HCT116 (cell line): ENCODE data around the gene DPH6. TPM values are rescaled to one million over a fixed set of nuclear protein-coding genes. Genes with fewer than 3 reads are reported as not detected.
A peak's percentile ranks its signal among the peaks of the same experiment; 100 is the strongest.

Experiments
- ATAC-seq: fragments of 200-7000 bp; cut with Tn5 transposase; 2 replicates; pipeline ENCODE4 v1.9.1; 2020; ENCODE audit warnings: mild to moderate bottlenecking, moderate library complexity
- BruUV-seq: library from RNA; stranded (reverse); fragments of 400-500 nt; replicated peaks from 2 replicates; lab custom pipeline; 2021; lab: Mats Ljungman, UMichigan
- CTCF ChIA-PET: fragments of 300-600 bp; sonication (Branson Sonifier 250); formaldehyde crosslinking; loops from one replicate; lab custom pipeline; 2021; ENCODE audit warnings: antibody characterized with exemption; lab: Charles Lee
- POLR2A ChIA-PET: fragments of 300-600, 350-600 bp; sonication (Branson Sonifier 250); formaldehyde crosslinking; loops from one replicate; lab custom pipeline; 2021; ENCODE audit warnings: antibody characterized with exemption; lab: Charles Lee
- RAD21 ChIA-PET, 2 experiments: fragments of 300-600 bp; sonication (Branson Sonifier 250); formaldehyde crosslinking; loops; one replicate each; lab custom pipeline; 2023; ENCODE audit warnings: low total read pairs in 2 of 2; ENCODE audit not compliant: uncharacterized antibody in 2 of 2, unreplicated experiment in 2 of 2, low non-redundant PET in 1 of 2; lab: Charles Lee
- DNase-seq: peaks from one replicate; pipeline ENCODE4 v3.0.0-alpha.2; 2010; ENCODE audit warnings: low read depth, low spot score
- H2AFZ ChIP-seq: fragments of 200-600 bp; shearing (Covaris generic), sonication (generic); 2 replicates; pipeline ENCODE4 v1.6.1; 2017; ENCODE audit warnings: low read depth, mixed run types, mixed read lengths, antibody characterized with exemption, low read length; ENCODE audit not compliant: poor library complexity, severe bottlenecking
- H3K27ac ChIP-seq: 2 replicates; pipeline ENCODE4 v1.5.1; 2012; ENCODE audit warnings: low read depth, low read length
- H3K27me3 ChIP-seq: fragments of 200-600 bp; sonication (generic); 2 replicates; pipeline ENCODE4 v1.6.1; 2016; ENCODE audit warnings: mixed run types, low read length, mixed read lengths; ENCODE audit not compliant: insufficient read depth
- H3K36me3 ChIP-seq, 2 experiments: fragments of 200-500 bp in 1 of 2; fragments of 200-600 bp in 1 of 2; sonication (Bioruptor generic) in 1 of 2; sonication (generic) in 1 of 2; 2 replicates each; pipeline versions ENCODE4 v1.5.1 to v1.6.1; 2014 to 2016; ENCODE audit warnings: low read length in 2 of 2, inconsistent platforms in 1 of 2, mixed read lengths in 1 of 2, mixed run types in 1 of 2; ENCODE audit not compliant: insufficient read depth in 2 of 2, control insufficient read depth in 1 of 2
- H3K4me1 ChIP-seq, 2 experiments: fragments of 200-600 bp in 1 of 2; sonication (generic) in 1 of 2; 2 replicates each; pipeline versions ENCODE4 v1.5.1 to v1.6.1; 2012 to 2017; ENCODE audit warnings: low read length in 2 of 2, inconsistent platforms in 1 of 2, mild to moderate bottlenecking in 1 of 2, mixed read lengths in 1 of 2, mixed run types in 1 of 2, moderate library complexity in 1 of 2; ENCODE audit not compliant: insufficient read depth in 2 of 2, control insufficient read depth in 1 of 2
- H3K4me2 ChIP-seq: fragments of 200-600 bp; sonication (generic); 2 replicates; pipeline ENCODE4 v1.6.1; 2017; ENCODE audit warnings: mixed run types, low read length, mixed read lengths
- H3K4me3 ChIP-seq, 2 experiments: fragments of 200-600 bp in 1 of 2; sonication (generic) in 1 of 2; replicated peaks in 1 of 2; 2 replicates each; pipeline ENCODE4 v1.5.1; 2011 to 2016; ENCODE audit warnings: low read length in 2 of 2, control low read depth in 1 of 2, low read depth in 1 of 2, mild to moderate bottlenecking in 1 of 2, mixed read lengths in 1 of 2, mixed run types in 1 of 2
- H3K79me2 ChIP-seq: fragments of 200-600 bp; sonication (generic); 2 replicates; pipeline ENCODE4 v1.6.1; 2017; ENCODE audit warnings: mild to moderate bottlenecking, mixed run types, low read length, moderate library complexity, mixed read lengths; ENCODE audit not compliant: insufficient read depth
- H3K9ac ChIP-seq: fragments of 200-600 bp; sonication (generic); 2 replicates; pipeline ENCODE4 v1.6.1; 2016; ENCODE audit warnings: low read length, mixed read lengths
- H3K9me2 ChIP-seq: fragments of 200-600 bp; sonication (generic), shearing (Covaris generic); 2 replicates; pipeline ENCODE4 v1.6.1; 2017; ENCODE audit warnings: mixed run types, mild to moderate bottlenecking, moderate library complexity; ENCODE audit not compliant: insufficient read depth
- H3K9me3 ChIP-seq, 2 experiments: fragments of 200-500 bp in 1 of 2; fragments of 200-600 bp in 1 of 2; sonication (Bioruptor generic) in 1 of 2; sonication (generic) in 1 of 2; 2 replicates each; pipeline ENCODE4 v1.6.1; 2014 to 2017; ENCODE audit warnings: low read length in 2 of 2, mixed read lengths in 2 of 2, inconsistent platforms in 1 of 2, low read depth in 1 of 2, mild to moderate bottlenecking in 1 of 2, mixed run types in 1 of 2, moderate library complexity in 1 of 2; ENCODE audit not compliant: control insufficient read depth in 1 of 2, insufficient read depth in 1 of 2
- H4K20me1 ChIP-seq: fragments of 200-600 bp; sonication (generic), shearing (Covaris generic); 2 replicates; pipeline ENCODE4 v1.6.1; 2017; ENCODE audit warnings: mixed run types, mild to moderate bottlenecking, moderate library complexity; ENCODE audit not compliant: insufficient read depth
- CBX3 ChIP-seq: IDR thresholded peaks from 2 replicates; pipeline ENCODE4 v1.6.1; 2012; ENCODE audit warnings: low read depth
- CEBPB ChIP-seq: IDR thresholded peaks from 2 replicates; pipeline ENCODE4 v1.6.1; 2012; ENCODE audit warnings: low read depth
- CTCF ChIP-seq, 3 experiments: fragments of 200-600 bp in 1 of 3; sonication (generic) in 1 of 3; IDR thresholded peaks in 2 of 3; conservative IDR thresholded peaks in 1 of 3; 2 replicates each; pipeline ENCODE4 v1.5.1; 2012 to 2017; ENCODE audit warnings: low read depth in 2 of 3, low read length in 2 of 3, antibody characterized with exemption in 1 of 3, borderline replicate concordance in 1 of 3, control low read depth in 1 of 3, mild to moderate bottlenecking in 1 of 3, mixed read lengths in 1 of 3, mixed run types in 1 of 3, moderate library complexity in 1 of 3; ENCODE audit not compliant: insufficient read depth in 1 of 3
- EGR1 ChIP-seq: IDR thresholded peaks from 2 replicates; pipeline ENCODE4 v1.6.1; 2012; ENCODE audit warnings: low read depth
- ELF1 ChIP-seq: IDR thresholded peaks from 2 replicates; pipeline ENCODE4 v1.6.1; 2012; ENCODE audit warnings: low read depth, borderline replicate concordance
- EZH2 ChIP-seq: fragments of 200-600 bp; sonication (generic); IDR thresholded peaks from 2 replicates; pipeline ENCODE4 v1.6.1; 2017; ENCODE audit warnings: antibody characterized with exemption, mixed run types
- JUND ChIP-seq: IDR thresholded peaks from 2 replicates; pipeline ENCODE4 v1.6.1; 2012
- POLR2A ChIP-seq: IDR thresholded peaks from 2 replicates; pipeline ENCODE4 v1.7.0; 2011; ENCODE audit warnings: borderline replicate concordance; ENCODE audit not compliant: insufficient read depth, insufficient read length; ENCODE audit errors: extremely low read depth
- RAD21 ChIP-seq: IDR thresholded peaks from 2 replicates; pipeline ENCODE4 v1.6.1; 2012; ENCODE audit warnings: low read depth, mild to moderate bottlenecking
- SP1 ChIP-seq: IDR thresholded peaks from 2 replicates; pipeline ENCODE4 v1.6.1; 2012; ENCODE audit warnings: low read depth
- TCF7L2 ChIP-seq: IDR thresholded peaks from 2 replicates; pipeline ENCODE4 v1.7.0; 2011; ENCODE audit warnings: borderline replicate concordance, inconsistent platforms; ENCODE audit not compliant: insufficient read depth, insufficient read length; ENCODE audit errors: extremely low read depth
- YY1 ChIP-seq: IDR thresholded peaks from 2 replicates; pipeline ENCODE4 v1.6.1; 2011; ENCODE audit warnings: low read length, low read depth, moderate library complexity, mild to moderate bottlenecking; ENCODE audit not compliant: insufficient replicate concordance; ENCODE audit errors: extremely low read depth
- ZFX ChIP-seq: fragments of 450-650 bp; IDR thresholded peaks from 2 replicates; pipeline ENCODE4 v1.6.1; 2017
- ZNF274 ChIP-seq: fragments of 200-500 bp; sonication (Bioruptor generic); IDR thresholded peaks from 2 replicates; pipeline ENCODE4 v1.6.1; 2014; ENCODE audit warnings: mild to moderate bottlenecking, low read depth, low read length, inconsistent platforms
- intact Hi-C: fragments of 100-400 bp; cut with micrococcal nuclease; formaldehyde crosslinking; loops from 2 replicates; pipeline ENCODE4 v1.10.0; 2022
- total RNA-seq: library from RNA; stranded (reverse); gene quantifications from one replicate; pipeline ENCODE4 v1.2.1, GENCODE V29; 2021; ENCODE audit not compliant: unreplicated experiment
- TF ChIP-seq, protein P1 (sequence below): IDR thresholded peaks from 2 replicates; pipeline ENCODE4 v1.6.1; 2012

The DPH6 gene
- total RNA-seq, 1 experiment from 2014 or later = 18.2 TPM

GRCh38 chr15:35481992-35482391 lies 64.0 kb downstream of the DPH6 start (continued):
- TF ChIP-seq EZH2 (no peak), ZFX (no peak)

DNA sequence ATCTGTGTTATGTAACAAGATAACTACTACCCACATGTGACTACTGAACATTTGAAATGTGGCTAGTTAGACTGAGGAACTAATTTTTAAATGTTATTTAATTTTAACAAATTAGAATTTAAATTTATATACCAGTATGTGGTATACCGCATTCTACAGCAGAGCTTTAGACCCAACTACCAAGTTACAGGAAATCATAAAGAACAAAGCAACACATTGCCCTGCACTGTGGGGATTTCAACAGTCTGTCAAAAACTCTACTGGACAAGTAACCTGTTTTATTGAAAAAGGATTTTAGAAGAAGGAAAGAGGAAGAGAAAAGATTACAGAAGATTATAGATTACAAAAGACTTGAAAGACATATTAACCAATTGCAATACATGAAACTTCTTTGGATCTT lies 64.9 kb downstream of the DPH6 start:
- H3K4me2 ChIP-seq = peak overlapping the region; percentile 51; the same call in 1 of the 2 replicates
- ChIA-PET POLR2A (no interaction called here), CTCF (no interaction called here), RAD21 (no interaction called here)
- H3K4me1 ChIP-seq = peaks cover 15 to 17% of the 10 kb centered on the region in 2 experiments
- intact Hi-C loops = no loop called here
- no peak overlapping the region for H2AFZ ChIP-seq
- H3K4me3 ChIP-seq = no peak overlapping the region
- no peak for DNase-seq
- no peaks in the 10 kb centered on the region for H4K20me1 ChIP-seq
- no peak for TF ChIP-seq TCF7L2
- no peak overlapping the region for H3K9ac ChIP-seq
- ATAC-seq = no peak
- no peaks in the 10 kb centered on the region for H3K36me3 ChIP-seq
- H3K9me3 ChIP-seq = no peaks in the 10 kb centered on the region
- BruUV-seq = no TSS peak
- H3K79me2 ChIP-seq = no peaks in the 10 kb centered on the region; the same call in 1 of the 2 replicates
- H3K9me2 ChIP-seq = no peaks in the 10 kb centered on the region
- H3K27me3 ChIP-seq = no peaks in the 10 kb centered on the region
- no peak overlapping the region for H3K27ac ChIP-seq

- H3K9me3 ChIP-seq = no peaks in the 10 kb centered on the region
- H3K9me2 ChIP-seq = no peaks in the 10 kb centered on the region
- H3K4me2 ChIP-seq = no peak overlapping the region
- no peak overlapping the region for H3K9ac ChIP-seq
- ChIA-PET CTCF (no interaction called here), RAD21 (no interaction called here), POLR2A (no interaction called here)
- H3K79me2 ChIP-seq = no peaks in the 10 kb centered on the region; the same call in 1 of the 2 replicates
- H4K20me1 ChIP-seq = no peaks in the 10 kb centered on the region
- H3K36me3 ChIP-seq = no peaks in the 10 kb centered on the region
- no TSS peak for BruUV-seq
- DNase-seq = no peak
- no peak overlapping the region for H2AFZ ChIP-seq
- ATAC-seq = no peak
- H3K4me3 ChIP-seq = no peak overlapping the region
- no peaks in the 10 kb centered on the region for H3K27me3 ChIP-seq
- intact Hi-C loops = no loop called here
- H3K27ac ChIP-seq = no peak overlapping the region
- H3K4me1 ChIP-seq = peaks cover 15 to 17% of the 10 kb centered on the region in 2 experiments
- TF ChIP-seq TCF7L2 (no peak), EGR1 (no peak), SP1 (no peak), ZNF274 (no peak), YY1 (no peak), CTCF (IDR thresholded peaks at IDR 0.05 in 2 of 3, conservative IDR thresholded peaks at IDR 0.05 in 1 of 3; ENCODE audit: borderline replicate concordance in 1 of 3, insufficient read depth in 1 of 3, low read depth in 2 of 3, low read length in 2 of 3) (no peak), POLR2A (no peak), CEBPB (no peak), ELF1 (no peak), CBX3 (no peak), JUND (no peak), RAD21 (no peak)
- TF ChIP-seq, protein P1, sequence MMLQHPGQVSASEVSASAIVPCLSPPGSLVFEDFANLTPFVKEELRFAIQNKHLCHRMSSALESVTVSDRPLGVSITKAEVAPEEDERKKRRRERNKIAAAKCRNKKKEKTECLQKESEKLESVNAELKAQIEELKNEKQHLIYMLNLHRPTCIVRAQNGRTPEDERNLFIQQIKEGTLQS = no peak
Measured at GRCh38 chr15:35479423-35479822, 66.5 kb downstream of the DPH6 start.
